HL-60 (cell line): Measurements from ENCODE around the gene ARHGAP10.
A peak's percentile ranks its signal among the peaks of the same experiment; 100 is the strongest.

Source experiments
- DNase-seq, 2 experiments: peaks; one replicate each; pipeline ENCODE4 v3.0.0-alpha.2; 2010 to 2020; ENCODE audit warnings: low read depth in 1 of 2, low spot score in 1 of 2
- H3K27ac ChIP-seq: fragments of 250-450 bp; sonication (Bioruptor Pico); replicated peaks from 2 replicates; pipeline ENCODE4 v1.5.1; 2020; ENCODE audit warnings: mild to moderate bottlenecking, moderate library complexity
- H3K27me3 ChIP-seq: fragments of 250-450 bp; sonication (Bioruptor Pico); 2 replicates; pipeline ENCODE4 v1.5.1; 2021; ENCODE audit warnings: mild to moderate bottlenecking, moderate library complexity; ENCODE audit not compliant: insufficient read depth, poor library complexity, severe bottlenecking
- H3K4me3 ChIP-seq: replicated peaks from 2 replicates; pipeline ENCODE4 v1.5.1; 2011; ENCODE audit warnings: mild to moderate bottlenecking, control low read depth, low read length; ENCODE audit not compliant: insufficient read depth
- CTCF ChIP-seq: IDR thresholded peaks from one replicate; pipeline ENCODE4 v1.5.1; 2011; ENCODE audit warnings: low read length, control low read depth, inconsistent platforms; ENCODE audit not compliant: insufficient read depth
- GABPA ChIP-seq: IDR thresholded peaks from 2 replicates; pipeline ENCODE4 v1.6.1; 2012; ENCODE audit warnings: low read depth
- POLR2AphosphoS5 ChIP-seq: IDR thresholded peaks from 2 replicates; pipeline ENCODE4 v1.6.1; 2012; ENCODE audit warnings: low read depth
- SPI1 ChIP-seq: IDR thresholded peaks from 2 replicates; pipeline ENCODE4 v1.6.1; 2012; ENCODE audit warnings: low read depth, mild to moderate bottlenecking, borderline replicate concordance
- TF ChIP-seq, protein P1 (sequence below): IDR thresholded peaks from 2 replicates; pipeline ENCODE4 v1.6.1; 2012; ENCODE audit warnings: low read depth; ENCODE audit not compliant: insufficient replicate concordance

ARHGAP10 gene

GRCh38 chr4:147765121-147765529, 33.2 kb downstream of the ARHGAP10 start:
- Histone ChIP-seq H3K27me3 (no peaks in the 10 kb centered on the region), H3K27ac (no peak overlapping the region), H3K4me3 (no peak overlapping the region)
- DNase-seq: no peak
- TF ChIP-seq POLR2AphosphoS5 (no peak), GABPA (no peak), CTCF (no peak), SPI1 (no peak)
- TF ChIP-seq, protein P1, sequence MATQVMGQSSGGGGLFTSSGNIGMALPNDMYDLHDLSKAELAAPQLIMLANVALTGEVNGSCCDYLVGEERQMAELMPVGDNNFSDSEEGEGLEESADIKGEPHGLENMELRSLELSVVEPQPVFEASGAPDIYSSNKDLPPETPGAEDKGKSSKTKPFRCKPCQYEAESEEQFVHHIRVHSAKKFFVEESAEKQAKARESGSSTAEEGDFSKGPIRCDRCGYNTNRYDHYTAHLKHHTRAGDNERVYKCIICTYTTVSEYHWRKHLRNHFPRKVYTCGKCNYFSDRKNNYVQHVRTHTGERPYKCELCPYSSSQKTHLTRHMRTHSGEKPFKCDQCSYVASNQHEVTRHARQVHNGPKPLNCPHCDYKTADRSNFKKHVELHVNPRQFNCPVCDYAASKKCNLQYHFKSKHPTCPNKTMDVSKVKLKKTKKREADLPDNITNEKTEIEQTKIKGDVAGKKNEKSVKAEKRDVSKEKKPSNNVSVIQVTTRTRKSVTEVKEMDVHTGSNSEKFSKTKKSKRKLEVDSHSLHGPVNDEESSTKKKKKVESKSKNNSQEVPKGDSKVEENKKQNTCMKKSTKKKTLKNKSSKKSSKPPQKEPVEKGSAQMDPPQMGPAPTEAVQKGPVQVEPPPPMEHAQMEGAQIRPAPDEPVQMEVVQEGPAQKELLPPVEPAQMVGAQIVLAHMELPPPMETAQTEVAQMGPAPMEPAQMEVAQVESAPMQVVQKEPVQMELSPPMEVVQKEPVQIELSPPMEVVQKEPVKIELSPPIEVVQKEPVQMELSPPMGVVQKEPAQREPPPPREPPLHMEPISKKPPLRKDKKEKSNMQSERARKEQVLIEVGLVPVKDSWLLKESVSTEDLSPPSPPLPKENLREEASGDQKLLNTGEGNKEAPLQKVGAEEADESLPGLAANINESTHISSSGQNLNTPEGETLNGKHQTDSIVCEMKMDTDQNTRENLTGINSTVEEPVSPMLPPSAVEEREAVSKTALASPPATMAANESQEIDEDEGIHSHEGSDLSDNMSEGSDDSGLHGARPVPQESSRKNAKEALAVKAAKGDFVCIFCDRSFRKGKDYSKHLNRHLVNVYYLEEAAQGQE: no peak

DNA sequence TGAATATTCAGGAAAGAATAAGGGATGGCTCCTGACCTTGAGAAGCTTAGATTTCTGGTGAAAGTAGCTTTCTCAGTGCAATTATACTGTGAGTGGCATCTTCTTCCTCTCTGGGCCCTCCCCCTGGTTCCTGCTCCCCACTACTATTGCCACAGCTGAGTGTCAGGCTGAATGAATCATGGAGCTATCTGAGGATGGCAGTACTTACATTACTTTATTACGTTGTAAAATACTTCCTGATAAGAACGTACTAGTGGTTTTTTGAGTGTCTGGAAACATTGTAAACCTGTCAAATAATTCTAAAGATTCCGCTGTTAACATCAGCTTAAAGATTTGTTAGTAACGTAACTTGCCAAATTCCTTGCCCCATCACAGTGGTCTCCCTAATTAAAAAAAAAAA, 36.2 kb downstream of the ARHGAP10 start:
- H3K4me3 ChIP-seq: no peak overlapping the region
- no peak overlapping the region for H3K27ac ChIP-seq
- no peak for TF ChIP-seq GABPA
- no peak for TF ChIP-seq CTCF
- TF ChIP-seq, protein P1: no peak
- no peak for TF ChIP-seq SPI1
- TF ChIP-seq POLR2AphosphoS5: no peak
- peak; percentile 8 to 49 for DNase-seq
- no peaks in the 10 kb centered on the region for H3K27me3 ChIP-seq

DNA sequence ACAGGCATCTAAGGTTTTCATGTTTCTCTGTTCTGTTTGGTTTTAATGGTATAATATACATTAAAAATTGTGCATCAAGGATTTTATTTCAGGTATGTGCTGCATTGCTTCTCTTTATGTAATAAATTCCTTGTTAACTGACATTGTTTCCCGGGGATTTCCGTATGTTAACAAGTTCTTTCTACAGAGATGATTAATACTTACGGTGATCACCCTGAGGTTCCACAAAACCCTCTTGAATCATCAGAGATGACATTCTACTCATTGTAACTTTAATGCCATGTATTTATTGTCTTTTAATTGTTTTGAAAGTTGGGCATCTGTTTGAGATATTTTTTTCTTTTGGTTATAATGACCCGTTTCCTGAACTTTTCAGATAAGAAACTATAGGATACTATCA, 37.5 kb downstream of the ARHGAP10 start:
- TF ChIP-seq GABPA (no peak), SPI1 (no peak), CTCF (no peak), POLR2AphosphoS5 (no peak)
- TF ChIP-seq, protein P1: no peak
- Histone ChIP-seq H3K4me3 (no peak overlapping the region), H3K27ac (no peak overlapping the region), H3K27me3 (no peaks in the 10 kb centered on the region)
- DNase-seq: no peak
